ENCODE measurements around the gene CCSER1.

Gene CCSER1

GRCh38 chr4:90127223-90127705 lies at the start of gene CCSER1:
TSS of gene CCSER1 (plus strand) at chr4:90127394.
- Histone ChIP-seq H3K27ac (peak within 1 kb of the TSS; percentile 78), H3K27me3 (ENCODE audit: insufficient read depth, low read depth, severe bottlenecking) (no peaks in the 10 kb centered on the region), H3K9me3 (ENCODE audit: severe bottlenecking) (no peaks in the 10 kb centered on the region), H3K4me3 (ENCODE audit: low read depth, low read length) (peak within 1 kb of the TSS; percentile 82), H3K36me3 (no peaks in the 10 kb centered on the region)
- DNase-seq, result peak; percentile 92
- no peak for TF ChIP-seq CTCF (IDR thresholded peaks at IDR 0.05; ENCODE audit: low read depth, low read length)

- Histone ChIP-seq H3K36me3 (no peaks in the 10 kb centered on the region), H3K27ac (no peak overlapping the region), H3K4me3 (ENCODE audit: low read depth, low read length) (no peak overlapping the region), H3K27me3 (ENCODE audit: insufficient read depth, low read depth, severe bottlenecking) (no peaks in the 10 kb centered on the region), H3K9me3 (ENCODE audit: severe bottlenecking) (no peaks in the 10 kb centered on the region)
- no peak for DNase-seq
- TF ChIP-seq CTCF (IDR thresholded peaks at IDR 0.05; ENCODE audit: low read depth, low read length), result no peak
Measured at GRCh38 chr4:90078440-90078839, 48.8 kb upstream of the CCSER1 start.

GRCh38 chr4:90080116-90080515 lies 47.1 kb upstream of the CCSER1 start:
- no peak overlapping the region for H3K27ac ChIP-seq

GRCh38 chr4:90081432-90082144 lies 45.6 kb upstream of the CCSER1 start:
- TF ChIP-seq CTCF (IDR thresholded peaks at IDR 0.05; ENCODE audit: low read depth, low read length), result no peak
- Histone ChIP-seq H3K36me3 (no peaks in the 10 kb centered on the region), H3K9me3 (ENCODE audit: severe bottlenecking) (no peaks in the 10 kb centered on the region), H3K27me3 (ENCODE audit: insufficient read depth, low read depth, severe bottlenecking) (no peaks in the 10 kb centered on the region), H3K4me3 (ENCODE audit: low read depth, low read length) (no peak overlapping the region), H3K27ac (no peak overlapping the region)
- no peak for DNase-seq

More at GRCh38 chr4:90080116-90080515, 47.1 kb upstream of the CCSER1 start:
- no peak for DNase-seq
- H3K4me3 ChIP-seq (ENCODE audit: low read depth, low read length), result no peak overlapping the region
- H3K36me3 ChIP-seq, result no peaks in the 10 kb centered on the region
- H3K9me3 ChIP-seq (ENCODE audit: severe bottlenecking), result no peaks in the 10 kb centered on the region
- no peaks in the 10 kb centered on the region for H3K27me3 ChIP-seq (ENCODE audit: insufficient read depth, low read depth, severe bottlenecking)
- no peak for TF ChIP-seq CTCF (IDR thresholded peaks at IDR 0.05; ENCODE audit: low read depth, low read length)

GRCh38 chr4:90082449-90082848 lies 44.7 kb upstream of the CCSER1 start:
- DNase-seq, result no peak
- Histone ChIP-seq H3K27ac (no peak overlapping the region), H3K9me3 (ENCODE audit: severe bottlenecking) (no peaks in the 10 kb centered on the region), H3K36me3 (no peaks in the 10 kb centered on the region), H3K4me3 (ENCODE audit: low read depth, low read length) (no peak overlapping the region), H3K27me3 (ENCODE audit: insufficient read depth, low read depth, severe bottlenecking) (no peaks in the 10 kb centered on the region)
- TF ChIP-seq CTCF (IDR thresholded peaks at IDR 0.05; ENCODE audit: low read depth, low read length), result no peak

Data from WERI-Rb-1 (cell line).